Caco-2 (cell line): ENCODE data around the gene HYAL3. TPM values are rescaled to one million over a fixed set of nuclear protein-coding genes. Genes with fewer than 3 reads are reported as not detected.

Experiments
- BruUV-seq: library from RNA; stranded (reverse); fragments of 400-500 nt; replicated peaks from 2 replicates; lab custom pipeline; 2021; lab: Mats Ljungman, UMichigan
- CTCF ChIA-PET: fragments of 300-600 bp; sonication (Branson Sonifier 250); formaldehyde crosslinking; loops from one replicate; lab custom pipeline; 2022; ENCODE audit warnings: antibody characterized with exemption; lab: Charles Lee
- POLR2A ChIA-PET: fragments of 300-600 bp; sonication (Branson Sonifier 250); formaldehyde crosslinking; loops from one replicate; lab custom pipeline; 2022; ENCODE audit warnings: antibody characterized with exemption; lab: Charles Lee
- DNase-seq, 2 experiments: peaks; one replicate each; pipeline versions ENCODE4 v3.0.0 to v3.0.0-alpha.2; 2020 to 2022
- H3K27me3 ChIP-seq: replicated peaks from 2 replicates; pipeline ENCODE4 v1.6.0; 2011; ENCODE audit warnings: low read length; ENCODE audit not compliant: control insufficient read depth, insufficient read depth
- H3K36me3 ChIP-seq: 2 replicates; pipeline ENCODE4 v1.5.1; 2011; ENCODE audit warnings: low read length; ENCODE audit not compliant: control insufficient read depth, insufficient read depth
- H3K4me1 ChIP-seq: fragments of 250-450 bp; sonication (Bioruptor Pico); 2 replicates; pipeline ENCODE4 v1.5.1; 2020; ENCODE audit warnings: mild to moderate bottlenecking
- H3K4me3 ChIP-seq: 2 replicates; pipeline ENCODE4 v1.5.1; 2011; ENCODE audit warnings: low read depth, mild to moderate bottlenecking, control low read depth, low read length
- H3K9me3 ChIP-seq: fragments of 250-450 bp; sonication (Bioruptor Pico); 2 replicates; pipeline ENCODE4 v1.5.1; 2020; ENCODE audit warnings: mild to moderate bottlenecking, moderate library complexity
- H3K27ac Mint-ChIP-seq: one replicate; pipeline ENCODE4 v1.8.0; 2022; ENCODE audit warnings: mixed read lengths; ENCODE audit not compliant: unreplicated experiment
- H3K27me3 Mint-ChIP-seq: one replicate; pipeline ENCODE4 v1.8.0; 2022; ENCODE audit warnings: mixed read lengths; ENCODE audit not compliant: insufficient read depth, unreplicated experiment
- H3K36me3 Mint-ChIP-seq: one replicate; pipeline ENCODE4 v1.8.0; 2022; ENCODE audit warnings: mild to moderate bottlenecking, mixed read lengths; ENCODE audit not compliant: insufficient read depth, unreplicated experiment
- H3K4me1 Mint-ChIP-seq: one replicate; pipeline ENCODE4 v1.8.0; 2022; ENCODE audit warnings: low read depth, mixed read lengths; ENCODE audit not compliant: unreplicated experiment
- H3K4me3 Mint-ChIP-seq: one replicate; pipeline ENCODE4 v1.8.0; 2022; ENCODE audit warnings: mild to moderate bottlenecking, moderate library complexity, mixed read lengths; ENCODE audit not compliant: unreplicated experiment
- H3K9me3 Mint-ChIP-seq: one replicate; pipeline ENCODE4 v1.8.0; 2022; ENCODE audit warnings: mixed read lengths; ENCODE audit not compliant: unreplicated experiment
- CTCF ChIP-seq, 2 experiments: fragments of 200-600 bp in 1 of 2; IDR thresholded peaks; 1 replicate in 1 of 2; 2 replicates in 1 of 2; pipeline versions ENCODE4 v1.5.1 to v1.8.0; 2011 to 2022; ENCODE audit warnings: antibody characterized with exemption in 1 of 2, control low read depth in 1 of 2, inconsistent platforms in 1 of 2, low read depth in 1 of 2, low read length in 1 of 2, mild to moderate bottlenecking in 1 of 2, moderate library complexity in 1 of 2; ENCODE audit not compliant: insufficient read depth in 1 of 2, severe bottlenecking in 1 of 2, unreplicated experiment in 1 of 2
- intact Hi-C: fragments of 100-400 bp; cut with micrococcal nuclease; formaldehyde crosslinking; loops from one replicate; pipeline ENCODE4 v1.10.0; 2022; ENCODE audit not compliant: unreplicated experiment
- total RNA-seq: library from RNA; stranded (reverse); gene quantifications from 2 replicates; pipeline ENCODE4 v1.2.3, GENCODE V29; 2022

HYAL3 gene
- total RNA-seq, 1 experiment from 2014 or later, result 5.2 TPM

GRCh38 chr3:50289130-50289529, 10.1 kb downstream of the HYAL3 start:
- Mint-ChIP-seq H3K27ac (no peak overlapping the region), H3K36me3 (peaks cover 34% of the 10 kb centered on the region), H3K27me3 (no peaks in the 10 kb centered on the region), H3K9me3 (no peaks in the 10 kb centered on the region), H3K4me1 (peaks cover 16% of the 10 kb centered on the region), H3K4me3 (no peak overlapping the region)
- Histone ChIP-seq H3K4me3 (no peak overlapping the region), H3K9me3 (no peaks in the 10 kb centered on the region), H3K36me3 (peaks cover 7% of the 10 kb centered on the region), H3K27me3 (no peaks in the 10 kb centered on the region), H3K4me1 (peaks cover 7% of the 10 kb centered on the region)
- CTCF ChIA-PET, result interaction anchor here (0.6 kb wide), 1 partner anchor 25 kb away, joined by 5 read pairs; no protein-coding TSS in a partner anchor
- DNase-seq, result no peak
- POLR2A ChIA-PET, result interaction anchor here (0.6 kb wide), 1 partner anchor 202 kb away, joined by 6 read pairs; no protein-coding TSS in a partner anchor
- no TSS peak for BruUV-seq
- no peak for TF ChIP-seq CTCF (IDR thresholded peaks at IDR 0.05; ENCODE audit: insufficient read depth in 1 of 2, low read depth in 1 of 2, low read length in 1 of 2, severe bottlenecking in 1 of 2, unreplicated experiment in 1 of 2)
- intact Hi-C loops, result no loop called here

GRCh38 chr3:50288387-50289007, 10.7 kb downstream of the HYAL3 start:
- Histone ChIP-seq H3K4me1 (peaks cover 7% of the 10 kb centered on the region), H3K36me3 (peaks cover 7% of the 10 kb centered on the region), H3K4me3 (no peak overlapping the region), H3K9me3 (no peaks in the 10 kb centered on the region), H3K27me3 (no peaks in the 10 kb centered on the region)
- Mint-ChIP-seq H3K4me3 (no peak overlapping the region), H3K4me1 (peaks cover 16% of the 10 kb centered on the region), H3K27ac (no peak overlapping the region), H3K9me3 (no peaks in the 10 kb centered on the region), H3K36me3 (peaks cover 34% of the 10 kb centered on the region), H3K27me3 (no peaks in the 10 kb centered on the region)
- ChIA-PET CTCF (no interaction called here), POLR2A (no interaction called here)
- intact Hi-C loops, result no loop called here
- DNase-seq, result no peak
- TF ChIP-seq CTCF (IDR thresholded peaks at IDR 0.05; ENCODE audit: insufficient read depth in 1 of 2, low read depth in 1 of 2, low read length in 1 of 2, severe bottlenecking in 1 of 2, unreplicated experiment in 1 of 2), result no peak
- BruUV-seq, result no TSS peak

- H3K4me1 ChIP-seq, result no peaks in the 10 kb centered on the region
- intact Hi-C loops, result no loop called here
- no peak for TF ChIP-seq CTCF (IDR thresholded peaks at IDR 0.05; ENCODE audit: insufficient read depth in 1 of 2, low read depth in 1 of 2, low read length in 1 of 2, severe bottlenecking in 1 of 2, unreplicated experiment in 1 of 2)
- POLR2A ChIA-PET, result no interaction called here
- H3K36me3 ChIP-seq, result peaks cover 7% of the 10 kb centered on the region
- Mint-ChIP-seq H3K4me1 (peaks cover 6% of the 10 kb centered on the region), H3K27me3 (no peaks in the 10 kb centered on the region), H3K9me3 (no peaks in the 10 kb centered on the region), H3K36me3 (peaks cover 28% of the 10 kb centered on the region), H3K27ac (no peak overlapping the region), H3K4me3 (no peak overlapping the region)
- H3K9me3 ChIP-seq, result no peaks in the 10 kb centered on the region
- H3K27me3 ChIP-seq, result no peaks in the 10 kb centered on the region
- no TSS peak for BruUV-seq
- no peak overlapping the region for H3K4me3 ChIP-seq
- CTCF ChIA-PET, result no interaction called here
- no peak for DNase-seq
Measured at GRCh38 chr3:50287262-50287661, 11.9 kb downstream of the HYAL3 start.
